HCT116 (cell line): ENCODE results near the gene EMC1. TPM values are rescaled to one million over a fixed set of nuclear protein-coding genes. Genes with fewer than 3 reads are reported as not detected.

Source experiments
- ATAC-seq: fragments of 200-7000 bp; cut with Tn5 transposase; 2 replicates; pipeline ENCODE4 v1.9.1; 2020; ENCODE audit warnings: mild to moderate bottlenecking, moderate library complexity
- BruUV-seq: library from RNA; stranded (reverse); fragments of 400-500 nt; replicated peaks from 2 replicates; lab custom pipeline; 2021; lab: Mats Ljungman, UMichigan
- CTCF ChIA-PET: fragments of 300-600 bp; sonication (Branson Sonifier 250); formaldehyde crosslinking; loops from one replicate; lab custom pipeline; 2021; ENCODE audit warnings: antibody characterized with exemption; lab: Charles Lee
- POLR2A ChIA-PET: fragments of 300-600, 350-600 bp; sonication (Branson Sonifier 250); formaldehyde crosslinking; loops from one replicate; lab custom pipeline; 2021; ENCODE audit warnings: antibody characterized with exemption; lab: Charles Lee
- RAD21 ChIA-PET, 2 experiments: fragments of 300-600 bp; sonication (Branson Sonifier 250); formaldehyde crosslinking; loops; one replicate each; lab custom pipeline; 2023; ENCODE audit warnings: low total read pairs in 2 of 2; ENCODE audit not compliant: uncharacterized antibody in 2 of 2, unreplicated experiment in 2 of 2, low non-redundant PET in 1 of 2; lab: Charles Lee
- DNase-seq: peaks from one replicate; pipeline ENCODE4 v3.0.0-alpha.2; 2010; ENCODE audit warnings: low read depth, low spot score
- H2AFZ ChIP-seq: fragments of 200-600 bp; shearing (Covaris generic), sonication (generic); 2 replicates; pipeline ENCODE4 v1.6.1; 2017; ENCODE audit warnings: low read depth, mixed run types, mixed read lengths, antibody characterized with exemption, low read length; ENCODE audit not compliant: poor library complexity, severe bottlenecking
- H3K27ac ChIP-seq: 2 replicates; pipeline ENCODE4 v1.5.1; 2012; ENCODE audit warnings: low read depth, low read length
- H3K27me3 ChIP-seq: fragments of 200-600 bp; sonication (generic); 2 replicates; pipeline ENCODE4 v1.6.1; 2016; ENCODE audit warnings: mixed run types, low read length, mixed read lengths; ENCODE audit not compliant: insufficient read depth
- H3K36me3 ChIP-seq, 2 experiments: fragments of 200-500 bp in 1 of 2; fragments of 200-600 bp in 1 of 2; sonication (Bioruptor generic) in 1 of 2; sonication (generic) in 1 of 2; 2 replicates each; pipeline versions ENCODE4 v1.5.1 to v1.6.1; 2014 to 2016; ENCODE audit warnings: low read length in 2 of 2, inconsistent platforms in 1 of 2, mixed read lengths in 1 of 2, mixed run types in 1 of 2; ENCODE audit not compliant: insufficient read depth in 2 of 2, control insufficient read depth in 1 of 2
- H3K4me1 ChIP-seq, 2 experiments: fragments of 200-600 bp in 1 of 2; sonication (generic) in 1 of 2; 2 replicates each; pipeline versions ENCODE4 v1.5.1 to v1.6.1; 2012 to 2017; ENCODE audit warnings: low read length in 2 of 2, inconsistent platforms in 1 of 2, mild to moderate bottlenecking in 1 of 2, mixed read lengths in 1 of 2, mixed run types in 1 of 2, moderate library complexity in 1 of 2; ENCODE audit not compliant: insufficient read depth in 2 of 2, control insufficient read depth in 1 of 2
- H3K4me2 ChIP-seq: fragments of 200-600 bp; sonication (generic); 2 replicates; pipeline ENCODE4 v1.6.1; 2017; ENCODE audit warnings: mixed run types, low read length, mixed read lengths
- H3K4me3 ChIP-seq, 2 experiments: fragments of 200-600 bp in 1 of 2; sonication (generic) in 1 of 2; replicated peaks in 1 of 2; 2 replicates each; pipeline ENCODE4 v1.5.1; 2011 to 2016; ENCODE audit warnings: low read length in 2 of 2, control low read depth in 1 of 2, low read depth in 1 of 2, mild to moderate bottlenecking in 1 of 2, mixed read lengths in 1 of 2, mixed run types in 1 of 2
- H3K79me2 ChIP-seq: fragments of 200-600 bp; sonication (generic); 2 replicates; pipeline ENCODE4 v1.6.1; 2017; ENCODE audit warnings: mild to moderate bottlenecking, mixed run types, low read length, moderate library complexity, mixed read lengths; ENCODE audit not compliant: insufficient read depth
- H3K9ac ChIP-seq: fragments of 200-600 bp; sonication (generic); 2 replicates; pipeline ENCODE4 v1.6.1; 2016; ENCODE audit warnings: low read length, mixed read lengths
- H3K9me2 ChIP-seq: fragments of 200-600 bp; sonication (generic), shearing (Covaris generic); 2 replicates; pipeline ENCODE4 v1.6.1; 2017; ENCODE audit warnings: mixed run types, mild to moderate bottlenecking, moderate library complexity; ENCODE audit not compliant: insufficient read depth
- H3K9me3 ChIP-seq, 2 experiments: fragments of 200-500 bp in 1 of 2; fragments of 200-600 bp in 1 of 2; sonication (Bioruptor generic) in 1 of 2; sonication (generic) in 1 of 2; 2 replicates each; pipeline ENCODE4 v1.6.1; 2014 to 2017; ENCODE audit warnings: low read length in 2 of 2, mixed read lengths in 2 of 2, inconsistent platforms in 1 of 2, low read depth in 1 of 2, mild to moderate bottlenecking in 1 of 2, mixed run types in 1 of 2, moderate library complexity in 1 of 2; ENCODE audit not compliant: control insufficient read depth in 1 of 2, insufficient read depth in 1 of 2
- H4K20me1 ChIP-seq: fragments of 200-600 bp; sonication (generic), shearing (Covaris generic); 2 replicates; pipeline ENCODE4 v1.6.1; 2017; ENCODE audit warnings: mixed run types, mild to moderate bottlenecking, moderate library complexity; ENCODE audit not compliant: insufficient read depth
- ATF3 ChIP-seq: IDR thresholded peaks from 2 replicates; pipeline ENCODE4 v1.6.1; 2012
- CTCF ChIP-seq, 3 experiments: fragments of 200-600 bp in 1 of 3; sonication (generic) in 1 of 3; IDR thresholded peaks in 2 of 3; conservative IDR thresholded peaks in 1 of 3; 2 replicates each; pipeline ENCODE4 v1.5.1; 2012 to 2017; ENCODE audit warnings: low read depth in 2 of 3, low read length in 2 of 3, antibody characterized with exemption in 1 of 3, borderline replicate concordance in 1 of 3, control low read depth in 1 of 3, mild to moderate bottlenecking in 1 of 3, mixed read lengths in 1 of 3, mixed run types in 1 of 3, moderate library complexity in 1 of 3; ENCODE audit not compliant: insufficient read depth in 1 of 3
- EZH2 ChIP-seq: fragments of 200-600 bp; sonication (generic); IDR thresholded peaks from 2 replicates; pipeline ENCODE4 v1.6.1; 2017; ENCODE audit warnings: antibody characterized with exemption, mixed run types
- POLR2AphosphoS5 ChIP-seq: IDR thresholded peaks from 2 replicates; pipeline ENCODE4 v1.6.1; 2011; ENCODE audit warnings: mild to moderate bottlenecking, low read depth, low read length, moderate library complexity
- RAD21 ChIP-seq: IDR thresholded peaks from 2 replicates; pipeline ENCODE4 v1.6.1; 2012; ENCODE audit warnings: low read depth, mild to moderate bottlenecking
- SIN3A ChIP-seq: IDR thresholded peaks from 2 replicates; pipeline ENCODE4 v1.6.1; 2012; ENCODE audit warnings: low read depth
- SP1 ChIP-seq: IDR thresholded peaks from 2 replicates; pipeline ENCODE4 v1.6.1; 2012; ENCODE audit warnings: low read depth
- SRF ChIP-seq: IDR thresholded peaks from 2 replicates; pipeline ENCODE4 v1.6.1; 2012; ENCODE audit warnings: low read depth
- TCF7L2 ChIP-seq: IDR thresholded peaks from 2 replicates; pipeline ENCODE4 v1.7.0; 2011; ENCODE audit warnings: borderline replicate concordance, inconsistent platforms; ENCODE audit not compliant: insufficient read depth, insufficient read length; ENCODE audit errors: extremely low read depth
- ZBTB33 ChIP-seq: IDR thresholded peaks from 2 replicates; pipeline ENCODE4 v1.6.1; 2011; ENCODE audit warnings: mild to moderate bottlenecking, low read length, moderate library complexity; ENCODE audit not compliant: insufficient replicate concordance; ENCODE audit errors: extremely low read depth
- intact Hi-C: fragments of 100-400 bp; cut with micrococcal nuclease; formaldehyde crosslinking; loops from 2 replicates; pipeline ENCODE4 v1.10.0; 2022
- total RNA-seq: library from RNA; stranded (reverse); gene quantifications from one replicate; pipeline ENCODE4 v1.2.1, GENCODE V29; 2021; ENCODE audit not compliant: unreplicated experiment

Gene EMC1
- total RNA-seq, 1 experiment from 2014 or later = 66.6 TPM

- Histone ChIP-seq H3K9ac (no peak overlapping the region), H3K4me2 (no peak overlapping the region), H3K4me3 (no peak overlapping the region), H3K27me3 (no peaks in the 10 kb centered on the region), H2AFZ (no peak overlapping the region), H3K36me3 (peaks cover 19 to 21% of the 10 kb centered on the region in 2 experiments; a peak in 3 of 4 replicates), H3K27ac (no peak overlapping the region), H3K9me3 (no peaks in the 10 kb centered on the region), H3K79me2 (peaks cover 90% of the 10 kb centered on the region), H3K4me1 (peaks cover 8 to 27% of the 10 kb centered on the region in 2 experiments), H3K9me2 (no peaks in the 10 kb centered on the region), H4K20me1 (no peaks in the 10 kb centered on the region; the same call in 1 of the 2 replicates)
- no TSS peak for BruUV-seq
- ATAC-seq (no peak), DNase-seq (no peak)
- intact Hi-C loops = no loop called here
- RAD21 ChIA-PET = no interaction called here
- CTCF ChIA-PET = no interaction called here
- no peak for TF ChIP-seq TCF7L2
- TF ChIP-seq ZBTB33 = no peak
- POLR2A ChIA-PET = no interaction called here
Observed at GRCh38 chr1:19213580-19213979, 37.7 kb downstream of the EMC1 start.

GRCh38 chr1:19212167-19212566, 39.2 kb downstream of the EMC1 start:
- BruUV-seq = no TSS peak

More at GRCh38 chr1:19212167-19212566, 39.2 kb downstream of the EMC1 start:
- no peak for ATAC-seq
- Histone ChIP-seq H3K9ac (no peak overlapping the region), H3K79me2 (peaks cover 96% of the 10 kb centered on the region), H3K9me3 (no peaks in the 10 kb centered on the region), H3K36me3 (peaks cover 12 to 19% of the 10 kb centered on the region in 2 experiments; a peak in 3 of 4 replicates), H3K4me2 (peak overlapping the region; percentile 99; the same call in 1 of the 2 replicates)
- intact Hi-C loops = no loop called here
- CTCF ChIA-PET = no interaction called here
- no peak for DNase-seq
- no peak for TF ChIP-seq CTCF (IDR thresholded peaks at IDR 0.05 in 2 of 3, conservative IDR thresholded peaks at IDR 0.05 in 1 of 3; ENCODE audit: borderline replicate concordance in 1 of 3, insufficient read depth in 1 of 3, low read depth in 2 of 3, low read length in 2 of 3)
- TF ChIP-seq SRF = no peak
- no peak for TF ChIP-seq SIN3A
- no peak for TF ChIP-seq RAD21
- no peak for TF ChIP-seq SP1
- TF ChIP-seq POLR2AphosphoS5 = no peak
- no peak for TF ChIP-seq ATF3
- TF ChIP-seq EZH2 = no peak
- TF ChIP-seq, all 23 proteins: peak for 0
- Histone ChIP-seq H3K4me1 (peaks cover 10 to 33% of the 10 kb centered on the region in 2 experiments), H3K27me3 (no peaks in the 10 kb centered on the region), H2AFZ (no peak overlapping the region), H4K20me1 (no peaks in the 10 kb centered on the region; the same call in 1 of the 2 replicates), H3K27ac (no peak overlapping the region), H3K4me3 (no peak overlapping the region; a peak in 1 of 4 replicates), H3K9me2 (no peaks in the 10 kb centered on the region)
- ChIA-PET RAD21 (no interaction called here), POLR2A (interaction anchor here (1.3 kb wide), 1 partner anchor 39 kb away, joined by 3 read pairs; the partner anchor contains the start of genes EMC1 and MRTO4)
